DND-41 (cell line): ENCODE data around the gene MIPEP.

Experiments
- ATAC-seq: fragments of 200-7000 bp; cut with Tn5 transposase; 3 replicates; pipeline ENCODE4 v1.9.1; 2021; ENCODE audit warnings: low read depth; ENCODE audit not compliant: insufficient read depth
- DNase-seq: peaks from one replicate; pipeline ENCODE4 v3.0.0-alpha.2; 2020
- H2AFZ ChIP-seq: 2 replicates; pipeline ENCODE4 v1.6.0; 2012; ENCODE audit warnings: low read depth, low read length
- H3K27ac ChIP-seq: 2 replicates; pipeline ENCODE4 v1.5.1; 2012; ENCODE audit warnings: low read length, inconsistent platforms
- H3K27me3 ChIP-seq: fragments of 200-600 bp; sonication (generic); 2 replicates; pipeline ENCODE4 v1.6.0; 2012; ENCODE audit warnings: low read length, mild to moderate bottlenecking, inconsistent platforms; ENCODE audit not compliant: insufficient read depth, poor library complexity
- H3K36me3 ChIP-seq: 2 replicates; pipeline ENCODE4 v1.5.1; 2012; ENCODE audit warnings: low read length, inconsistent platforms; ENCODE audit not compliant: insufficient read depth
- H3K4me1 ChIP-seq: 2 replicates; pipeline ENCODE4 v1.5.1; 2012; ENCODE audit warnings: mild to moderate bottlenecking, low read length; ENCODE audit not compliant: insufficient read depth
- H3K4me2 ChIP-seq: 2 replicates; pipeline ENCODE4 v1.6.0; 2012; ENCODE audit warnings: mild to moderate bottlenecking, moderate library complexity, low read length, inconsistent platforms; ENCODE audit not compliant: insufficient read depth
- H3K4me3 ChIP-seq, 2 experiments: fragments of 200-600 bp in 1 of 2; shearing (Covaris generic) in 1 of 2; 2 replicates each; pipeline ENCODE4 v1.5.1; 2012 to 2016; ENCODE audit warnings: inconsistent platforms in 2 of 2, low read length in 2 of 2, mild to moderate bottlenecking in 2 of 2, low read depth in 1 of 2, moderate library complexity in 1 of 2
- H3K79me2 ChIP-seq: 2 replicates; pipeline ENCODE4 v1.6.0; 2012; ENCODE audit warnings: low read length, inconsistent platforms; ENCODE audit not compliant: insufficient read depth
- H3K9ac ChIP-seq: 2 replicates; pipeline ENCODE4 v1.6.0; 2012; ENCODE audit warnings: low read depth, mild to moderate bottlenecking, inconsistent platforms, low read length, moderate library complexity
- H3K9me3 ChIP-seq: 2 replicates; pipeline ENCODE4 v1.5.1; 2012; ENCODE audit warnings: low read length, moderate library complexity, mild to moderate bottlenecking, inconsistent platforms; ENCODE audit not compliant: insufficient read depth, severe bottlenecking
- H4K20me1 ChIP-seq: 2 replicates; pipeline ENCODE4 v1.6.0; 2012; ENCODE audit warnings: low read length; ENCODE audit not compliant: insufficient read depth
- EZH2 ChIP-seq: IDR thresholded peaks from 3 replicates; pipeline ENCODE4 v1.6.1; 2012; ENCODE audit warnings: borderline replicate concordance, low read depth, mild to moderate bottlenecking, moderate library complexity, low read length, inconsistent platforms; ENCODE audit not compliant: severe bottlenecking
- TF ChIP-seq, protein P1 (sequence below): IDR thresholded peaks from 2 replicates; pipeline ENCODE4 v1.5.1; 2012; ENCODE audit warnings: borderline replicate concordance, low read length, moderate library complexity, mild to moderate bottlenecking; ENCODE audit not compliant: poor library complexity, severe bottlenecking; ENCODE audit errors: extremely low read depth

Gene MIPEP

DNA sequence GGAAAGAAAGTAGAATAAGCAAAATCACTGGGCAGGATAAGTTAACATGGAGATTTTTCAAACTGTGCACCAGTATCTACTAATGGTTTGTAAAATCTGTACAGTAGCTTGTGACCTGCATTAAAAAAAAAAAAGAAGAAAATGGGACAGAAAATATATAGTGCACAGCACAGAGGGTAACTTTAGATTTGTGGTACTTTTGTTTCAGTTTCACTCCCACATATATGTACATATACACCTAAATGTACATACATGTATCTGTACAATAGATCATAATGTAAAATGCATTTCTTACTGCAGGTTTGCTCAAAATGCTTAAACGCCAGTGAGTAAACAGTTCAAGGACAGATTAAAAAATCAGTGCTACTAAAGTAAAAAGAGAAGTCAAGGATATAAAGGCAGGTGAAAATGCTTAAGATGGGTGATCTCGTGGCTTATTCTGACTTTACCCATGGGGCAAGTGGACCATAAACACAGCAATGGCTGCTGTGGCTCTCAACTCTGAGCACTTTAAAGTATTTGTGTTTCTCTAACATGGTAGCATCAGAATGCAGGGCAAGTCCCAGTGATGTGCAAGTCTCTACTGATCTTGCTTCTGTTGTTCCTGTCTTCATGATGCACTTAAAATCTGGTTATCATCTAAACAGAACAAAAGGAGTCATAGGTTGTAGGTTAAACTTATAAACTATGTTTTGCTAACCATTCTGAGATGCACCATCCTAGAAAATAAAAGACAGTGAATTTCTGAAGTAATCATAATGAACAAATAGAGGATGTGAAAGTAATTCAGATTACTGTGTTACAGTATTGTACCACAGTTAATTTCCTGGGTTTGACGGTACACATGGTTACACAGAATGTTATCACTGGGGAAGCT lies 112.3 kb downstream of the MIPEP start:
- Histone ChIP-seq H4K20me1 (no peaks in the 10 kb centered on the region), H3K4me3 (no peak overlapping the region), H3K27ac (no peak overlapping the region), H3K27me3 (no peaks in the 10 kb centered on the region), H3K79me2 (no peaks in the 10 kb centered on the region), H3K9ac (no peak overlapping the region), H3K4me2 (no peak overlapping the region), H2AFZ (no peak overlapping the region), H3K4me1 (no peaks in the 10 kb centered on the region), H3K9me3 (no peaks in the 10 kb centered on the region), H3K36me3 (no peaks in the 10 kb centered on the region)
- DNase-seq (no peak), ATAC-seq (no peak)
- TF ChIP-seq, protein P1, sequence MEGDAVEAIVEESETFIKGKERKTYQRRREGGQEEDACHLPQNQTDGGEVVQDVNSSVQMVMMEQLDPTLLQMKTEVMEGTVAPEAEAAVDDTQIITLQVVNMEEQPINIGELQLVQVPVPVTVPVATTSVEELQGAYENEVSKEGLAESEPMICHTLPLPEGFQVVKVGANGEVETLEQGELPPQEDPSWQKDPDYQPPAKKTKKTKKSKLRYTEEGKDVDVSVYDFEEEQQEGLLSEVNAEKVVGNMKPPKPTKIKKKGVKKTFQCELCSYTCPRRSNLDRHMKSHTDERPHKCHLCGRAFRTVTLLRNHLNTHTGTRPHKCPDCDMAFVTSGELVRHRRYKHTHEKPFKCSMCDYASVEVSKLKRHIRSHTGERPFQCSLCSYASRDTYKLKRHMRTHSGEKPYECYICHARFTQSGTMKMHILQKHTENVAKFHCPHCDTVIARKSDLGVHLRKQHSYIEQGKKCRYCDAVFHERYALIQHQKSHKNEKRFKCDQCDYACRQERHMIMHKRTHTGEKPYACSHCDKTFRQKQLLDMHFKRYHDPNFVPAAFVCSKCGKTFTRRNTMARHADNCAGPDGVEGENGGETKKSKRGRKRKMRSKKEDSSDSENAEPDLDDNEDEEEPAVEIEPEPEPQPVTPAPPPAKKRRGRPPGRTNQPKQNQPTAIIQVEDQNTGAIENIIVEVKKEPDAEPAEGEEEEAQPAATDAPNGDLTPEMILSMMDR = no peak
- TF ChIP-seq EZH2 = no peak

DNA sequence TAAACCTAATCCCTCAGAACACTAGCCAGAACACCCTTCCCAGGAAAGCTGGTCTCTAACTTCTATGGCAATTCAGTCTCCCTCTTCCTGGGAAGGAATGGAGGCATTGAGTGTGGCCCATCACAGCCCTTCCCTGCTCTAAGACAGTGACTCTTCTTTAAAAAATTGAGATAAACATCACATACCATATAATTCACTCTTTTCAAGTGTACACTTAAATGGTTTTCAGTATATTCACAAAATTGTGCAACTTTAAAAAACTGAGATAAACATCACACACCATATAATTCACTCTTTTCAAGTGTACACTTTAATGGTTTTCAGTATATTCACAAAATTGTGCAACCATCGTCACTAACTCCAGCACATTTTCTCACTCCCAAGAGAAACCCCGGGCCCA lies 116.5 kb downstream of the MIPEP start:
- Histone ChIP-seq H3K9me3 (no peaks in the 10 kb centered on the region), H2AFZ (no peak overlapping the region), H3K36me3 (no peaks in the 10 kb centered on the region), H3K4me3 (no peak overlapping the region), H3K27ac (no peak overlapping the region), H3K9ac (no peak overlapping the region), H3K4me2 (no peak overlapping the region), H4K20me1 (no peaks in the 10 kb centered on the region), H3K79me2 (no peaks in the 10 kb centered on the region), H3K27me3 (no peaks in the 10 kb centered on the region), H3K4me1 (no peaks in the 10 kb centered on the region)
- ATAC-seq (no peak), DNase-seq (no peak)
- TF ChIP-seq, protein P1 = no peak
- TF ChIP-seq EZH2 = no peak

DNA sequence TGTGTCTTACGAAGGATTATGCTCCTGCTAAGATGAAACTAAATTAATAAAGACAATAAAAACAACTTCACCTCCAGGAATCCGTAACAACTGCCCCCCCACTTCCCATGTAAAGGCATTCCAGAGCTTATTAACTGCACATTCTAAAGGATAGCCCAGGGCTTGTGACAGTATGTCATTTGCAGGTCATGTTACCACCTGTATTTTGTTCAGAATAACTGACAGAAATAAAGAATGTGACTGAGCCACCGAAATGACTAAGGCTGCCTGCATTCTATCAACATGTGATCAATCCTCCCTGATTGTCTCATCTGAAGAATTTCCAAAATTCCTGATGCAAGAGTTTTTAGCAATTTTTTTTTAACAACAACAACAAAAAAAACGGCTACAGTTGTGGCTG lies 117.2 kb downstream of the MIPEP start:
- Histone ChIP-seq H4K20me1 (no peaks in the 10 kb centered on the region), H3K4me2 (no peak overlapping the region), H3K27ac (no peak overlapping the region), H3K9ac (no peak overlapping the region), H3K36me3 (no peaks in the 10 kb centered on the region), H3K79me2 (no peaks in the 10 kb centered on the region), H2AFZ (no peak overlapping the region), H3K4me3 (no peak overlapping the region), H3K9me3 (no peaks in the 10 kb centered on the region), H3K27me3 (no peaks in the 10 kb centered on the region), H3K4me1 (no peaks in the 10 kb centered on the region)
- no peak for ATAC-seq
- DNase-seq = no peak
- TF ChIP-seq, protein P1 = no peak
- no peak for TF ChIP-seq EZH2
